ENCODE measurements around the gene AIMP1.

Gene AIMP1

DNA sequence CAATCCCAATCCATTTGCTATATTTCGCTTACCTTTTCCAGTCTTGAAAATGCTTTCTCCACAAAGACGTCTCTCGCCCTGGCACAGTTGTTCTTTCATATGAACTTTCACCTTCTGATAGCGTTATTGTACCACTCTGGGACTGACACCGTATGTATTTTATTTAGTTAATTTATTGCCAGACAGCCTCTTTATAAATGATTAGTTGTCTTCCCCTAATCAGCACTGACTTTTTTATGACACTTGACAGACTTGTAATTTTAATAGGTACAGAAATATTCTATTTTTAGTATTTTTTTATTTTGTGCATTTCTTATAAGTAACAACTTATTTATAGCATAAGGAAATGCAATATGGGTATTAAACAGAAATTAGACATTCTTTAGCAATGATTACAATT is 52.3 kb downstream of the AIMP1 start, which contains the start of gene GIMD1:
GIMD1 (minus strand) TSS at position 101 of the 400 bp plus-strand sequence. CDS start 1,343 bp downstream, outside the sequence.
- TF ChIP-seq YY1 (IDR thresholded peaks at IDR 0.05; ENCODE audit: low read depth): no peak
- TF ChIP-seq NFIC (IDR thresholded peaks at IDR 0.05): no peak
- TF ChIP-seq, protein P1, sequence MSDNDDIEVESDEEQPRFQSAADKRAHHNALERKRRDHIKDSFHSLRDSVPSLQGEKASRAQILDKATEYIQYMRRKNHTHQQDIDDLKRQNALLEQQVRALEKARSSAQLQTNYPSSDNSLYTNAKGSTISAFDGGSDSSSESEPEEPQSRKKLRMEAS (IDR thresholded peaks at IDR 0.05): no peak
- TF ChIP-seq EGR1 (IDR thresholded peaks at IDR 0.05): no peak
- TF ChIP-seq TCF12 (IDR thresholded peaks at IDR 0.05; ENCODE audit: low read depth): no peak
- no peak for TF ChIP-seq FOXM1 (IDR thresholded peaks at IDR 0.05; ENCODE audit: borderline replicate concordance, low read depth)
- no peak for TF ChIP-seq TEAD4 (IDR thresholded peaks at IDR 0.05)
- TF ChIP-seq ZBTB7A (IDR thresholded peaks at IDR 0.05; ENCODE audit: low read depth): no peak
- TF ChIP-seq TAF1 (IDR thresholded peaks at IDR 0.05; ENCODE audit: low read depth): no peak
- TF ChIP-seq, protein P2, sequence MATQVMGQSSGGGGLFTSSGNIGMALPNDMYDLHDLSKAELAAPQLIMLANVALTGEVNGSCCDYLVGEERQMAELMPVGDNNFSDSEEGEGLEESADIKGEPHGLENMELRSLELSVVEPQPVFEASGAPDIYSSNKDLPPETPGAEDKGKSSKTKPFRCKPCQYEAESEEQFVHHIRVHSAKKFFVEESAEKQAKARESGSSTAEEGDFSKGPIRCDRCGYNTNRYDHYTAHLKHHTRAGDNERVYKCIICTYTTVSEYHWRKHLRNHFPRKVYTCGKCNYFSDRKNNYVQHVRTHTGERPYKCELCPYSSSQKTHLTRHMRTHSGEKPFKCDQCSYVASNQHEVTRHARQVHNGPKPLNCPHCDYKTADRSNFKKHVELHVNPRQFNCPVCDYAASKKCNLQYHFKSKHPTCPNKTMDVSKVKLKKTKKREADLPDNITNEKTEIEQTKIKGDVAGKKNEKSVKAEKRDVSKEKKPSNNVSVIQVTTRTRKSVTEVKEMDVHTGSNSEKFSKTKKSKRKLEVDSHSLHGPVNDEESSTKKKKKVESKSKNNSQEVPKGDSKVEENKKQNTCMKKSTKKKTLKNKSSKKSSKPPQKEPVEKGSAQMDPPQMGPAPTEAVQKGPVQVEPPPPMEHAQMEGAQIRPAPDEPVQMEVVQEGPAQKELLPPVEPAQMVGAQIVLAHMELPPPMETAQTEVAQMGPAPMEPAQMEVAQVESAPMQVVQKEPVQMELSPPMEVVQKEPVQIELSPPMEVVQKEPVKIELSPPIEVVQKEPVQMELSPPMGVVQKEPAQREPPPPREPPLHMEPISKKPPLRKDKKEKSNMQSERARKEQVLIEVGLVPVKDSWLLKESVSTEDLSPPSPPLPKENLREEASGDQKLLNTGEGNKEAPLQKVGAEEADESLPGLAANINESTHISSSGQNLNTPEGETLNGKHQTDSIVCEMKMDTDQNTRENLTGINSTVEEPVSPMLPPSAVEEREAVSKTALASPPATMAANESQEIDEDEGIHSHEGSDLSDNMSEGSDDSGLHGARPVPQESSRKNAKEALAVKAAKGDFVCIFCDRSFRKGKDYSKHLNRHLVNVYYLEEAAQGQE (IDR thresholded peaks at IDR 0.05; ENCODE audit: low read depth): no peak
- no peak for TF ChIP-seq CREB1 (IDR thresholded peaks at IDR 0.05; ENCODE audit: low read depth)
- no peak for TF ChIP-seq CEBPB (IDR thresholded peaks at IDR 0.05)
- TF ChIP-seq, protein P3, sequence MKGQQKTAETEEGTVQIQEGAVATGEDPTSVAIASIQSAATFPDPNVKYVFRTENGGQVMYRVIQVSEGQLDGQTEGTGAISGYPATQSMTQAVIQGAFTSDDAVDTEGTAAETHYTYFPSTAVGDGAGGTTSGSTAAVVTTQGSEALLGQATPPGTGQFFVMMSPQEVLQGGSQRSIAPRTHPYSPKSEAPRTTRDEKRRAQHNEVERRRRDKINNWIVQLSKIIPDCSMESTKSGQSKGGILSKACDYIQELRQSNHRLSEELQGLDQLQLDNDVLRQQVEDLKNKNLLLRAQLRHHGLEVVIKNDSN (IDR thresholded peaks at IDR 0.05): no peak
- no peak for TF ChIP-seq RAD21 (IDR thresholded peaks at IDR 0.05; ENCODE audit: low read depth)
- no peak for TF ChIP-seq EP300 (IDR thresholded peaks at IDR 0.05; ENCODE audit: borderline replicate concordance)

DNA sequence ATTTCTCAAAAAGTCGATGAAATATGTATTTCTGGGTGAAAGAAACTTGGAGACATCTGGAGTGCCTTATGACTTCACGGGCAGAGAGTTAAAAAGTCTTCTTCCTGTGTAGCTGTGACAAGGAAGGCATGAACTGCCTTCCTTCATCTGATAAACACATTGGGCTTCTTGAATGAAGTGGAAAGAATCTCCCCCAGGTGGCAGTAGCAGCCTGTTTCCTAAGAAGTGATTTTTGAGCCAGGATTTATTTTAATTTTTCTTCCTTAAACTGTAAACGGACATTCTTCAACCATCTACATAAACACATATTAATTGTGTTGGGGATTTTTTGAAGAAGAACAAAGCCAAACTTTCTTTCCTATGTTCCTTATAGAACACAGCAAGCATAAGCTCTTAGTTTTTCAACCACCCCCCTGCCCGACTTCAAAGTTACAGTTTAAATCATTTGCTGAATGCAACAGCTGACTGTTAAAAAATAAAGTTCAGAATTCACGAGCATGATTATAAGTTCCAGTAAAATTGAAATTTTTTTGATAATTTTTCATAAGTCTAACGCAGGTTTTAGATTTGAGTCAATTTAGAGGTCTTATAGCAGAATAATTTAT is 53.2 kb downstream of the AIMP1 start:
- TF ChIP-seq RAD21 (IDR thresholded peaks at IDR 0.05; ENCODE audit: low read depth) (peak; percentile 86), FOXM1 (IDR thresholded peaks at IDR 0.05; ENCODE audit: borderline replicate concordance, low read depth) (no peak)

DNA sequence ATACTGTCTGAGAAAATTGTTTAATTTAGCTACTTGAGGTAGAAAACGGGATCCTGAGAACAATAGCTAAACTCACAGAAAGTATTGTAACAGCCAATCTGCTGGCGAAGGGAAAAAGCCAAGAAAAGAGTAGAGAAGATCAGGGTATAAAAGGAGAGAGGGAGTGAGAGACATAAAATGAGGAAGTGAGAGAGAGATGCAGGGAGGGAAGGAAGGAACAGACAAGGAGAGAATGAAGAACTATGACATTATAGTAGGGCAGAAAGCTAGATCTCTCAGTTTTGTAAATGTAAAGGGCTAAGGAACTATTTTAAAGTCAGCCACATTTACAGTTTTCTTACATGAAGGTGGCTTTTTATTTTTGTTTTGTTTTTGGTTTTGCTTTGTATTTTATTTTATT is 53.9 kb downstream of the AIMP1 start:
- TF ChIP-seq CREB1 (IDR thresholded peaks at IDR 0.05; ENCODE audit: low read depth) (no peak), TAF1 (IDR thresholded peaks at IDR 0.05; ENCODE audit: low read depth) (no peak), NFIC (IDR thresholded peaks at IDR 0.05) (no peak), FOXM1 (IDR thresholded peaks at IDR 0.05; ENCODE audit: borderline replicate concordance, low read depth) (no peak), EGR1 (IDR thresholded peaks at IDR 0.05) (no peak), ZBTB7A (IDR thresholded peaks at IDR 0.05; ENCODE audit: low read depth) (no peak), TCF12 (IDR thresholded peaks at IDR 0.05; ENCODE audit: low read depth) (no peak), TEAD4 (IDR thresholded peaks at IDR 0.05) (no peak), CEBPB (IDR thresholded peaks at IDR 0.05) (no peak), RAD21 (IDR thresholded peaks at IDR 0.05; ENCODE audit: low read depth) (no peak), YY1 (IDR thresholded peaks at IDR 0.05; ENCODE audit: low read depth) (no peak), EP300 (IDR thresholded peaks at IDR 0.05; ENCODE audit: borderline replicate concordance) (no peak)
- TF ChIP-seq, protein P3 (IDR thresholded peaks at IDR 0.05): no peak
- TF ChIP-seq, protein P1 (IDR thresholded peaks at IDR 0.05): no peak
- TF ChIP-seq, protein P2 (IDR thresholded peaks at IDR 0.05; ENCODE audit: low read depth): no peak

DNA sequence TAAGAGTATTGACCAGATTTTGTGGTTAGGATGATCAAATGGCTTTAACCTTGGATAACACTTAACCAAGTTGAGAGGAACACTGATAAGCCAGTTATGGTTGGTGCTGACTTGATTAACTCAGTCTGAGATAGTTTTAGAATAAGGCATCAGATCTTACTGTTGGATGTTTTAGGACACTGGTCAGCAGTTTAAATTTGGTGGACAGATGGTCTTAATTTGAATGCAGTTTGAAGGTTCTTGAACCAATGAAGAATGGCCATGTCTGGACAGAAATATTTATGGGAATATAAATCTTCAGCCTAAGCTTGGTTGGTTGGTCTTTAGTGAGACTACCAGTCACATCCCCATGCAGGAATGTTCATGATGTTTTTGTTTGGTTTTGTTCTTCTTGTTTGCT is 54.8 kb downstream of the AIMP1 start:
- TF ChIP-seq, protein P2 (IDR thresholded peaks at IDR 0.05; ENCODE audit: low read depth): no peak
- TF ChIP-seq YY1 (IDR thresholded peaks at IDR 0.05; ENCODE audit: low read depth) (no peak), EGR1 (IDR thresholded peaks at IDR 0.05) (no peak), FOXM1 (IDR thresholded peaks at IDR 0.05; ENCODE audit: borderline replicate concordance, low read depth) (no peak), CEBPB (IDR thresholded peaks at IDR 0.05) (no peak), CREB1 (IDR thresholded peaks at IDR 0.05; ENCODE audit: low read depth) (no peak), TEAD4 (IDR thresholded peaks at IDR 0.05) (no peak), ZBTB7A (IDR thresholded peaks at IDR 0.05; ENCODE audit: low read depth) (no peak), TAF1 (IDR thresholded peaks at IDR 0.05; ENCODE audit: low read depth) (no peak), EP300 (IDR thresholded peaks at IDR 0.05; ENCODE audit: borderline replicate concordance) (no peak), TCF12 (IDR thresholded peaks at IDR 0.05; ENCODE audit: low read depth) (no peak), RAD21 (IDR thresholded peaks at IDR 0.05; ENCODE audit: low read depth) (no peak)
- TF ChIP-seq, protein P3 (IDR thresholded peaks at IDR 0.05): no peak
- TF ChIP-seq, protein P1 (IDR thresholded peaks at IDR 0.05): no peak

All from Ishikawa (cell line).